Keratinocyte (primary cell): ENCODE data around the gene CBFA2T3. TPM values are rescaled to one million over a fixed set of nuclear protein-coding genes. Genes with fewer than 3 reads are reported as not detected.

Source experiments
- DNase-seq: peaks from one replicate; pipeline ENCODE4 v3.0.0-alpha.2; 2011; ENCODE audit warnings: low read depth, missing footprints, low spot score
- FAIRE-seq: peaks from 2 replicates; lab custom pipeline; 2011; peaks lifted over from hg19 to GRCh38; lab: Jason Lieb, UNC
- H2AFZ ChIP-seq: 2 replicates; pipeline ENCODE4 v1.6.0; 2012; ENCODE audit warnings: low read length, control low read depth, inconsistent platforms; ENCODE audit not compliant: control insufficient read depth
- H3K27ac ChIP-seq: 2 replicates; pipeline ENCODE4 v1.5.1; 2011; ENCODE audit warnings: low read length; ENCODE audit not compliant: control insufficient read depth, insufficient read depth
- H3K27me3 ChIP-seq: 3 replicates; pipeline ENCODE4 v1.6.0; 2011; ENCODE audit warnings: low read length; ENCODE audit not compliant: control insufficient read depth, insufficient read depth; ENCODE audit errors: extremely low read depth
- H3K36me3 ChIP-seq, 2 experiments: 2 replicates in 1 of 2; 3 replicates in 1 of 2; pipeline ENCODE4 v1.5.1; 2011; ENCODE audit warnings: low read length in 2 of 2, mild to moderate bottlenecking in 1 of 2; ENCODE audit not compliant: control insufficient read depth in 2 of 2, insufficient read depth in 2 of 2; ENCODE audit errors: extremely low read depth in 1 of 2
- H3K4me1 ChIP-seq: 3 replicates; pipeline ENCODE4 v1.5.1; 2011; ENCODE audit warnings: low read length; ENCODE audit not compliant: control insufficient read depth, insufficient read depth; ENCODE audit errors: extremely low read depth
- H3K4me2 ChIP-seq: 3 replicates; pipeline ENCODE4 v1.6.0; 2011; ENCODE audit warnings: low read depth, low read length; ENCODE audit not compliant: control insufficient read depth, insufficient read depth; ENCODE audit errors: extremely low read depth
- H3K4me3 ChIP-seq, 3 experiments: fragments of 200-600 bp in 1 of 3; sonication (generic) in 1 of 3; 2 replicates in 2 of 3; 3 replicates in 1 of 3; pipeline ENCODE4 v1.5.1; 2011 to 2016; ENCODE audit warnings: low read length in 3 of 3, mild to moderate bottlenecking in 3 of 3, control low read depth in 2 of 3, inconsistent platforms in 1 of 3, low read depth in 1 of 3, mixed read lengths in 1 of 3, mixed run types in 1 of 3, moderate library complexity in 1 of 3; ENCODE audit not compliant: control insufficient read depth in 2 of 3, insufficient read depth in 2 of 3; ENCODE audit errors: extremely low read depth in 1 of 3
- H3K79me2 ChIP-seq: 2 replicates; pipeline ENCODE4 v1.6.0; 2012; ENCODE audit warnings: low read length; ENCODE audit not compliant: control insufficient read depth, insufficient read depth
- H3K9ac ChIP-seq: 3 replicates; pipeline ENCODE4 v1.6.0; 2011; ENCODE audit warnings: low read length; ENCODE audit not compliant: control insufficient read depth, insufficient read depth; ENCODE audit errors: extremely low read depth
- H3K9me1 ChIP-seq: 3 replicates; pipeline ENCODE4 v1.6.0; 2011; ENCODE audit warnings: low read length; ENCODE audit not compliant: control insufficient read depth, insufficient read depth; ENCODE audit errors: extremely low read depth
- H3K9me3 ChIP-seq: 2 replicates; pipeline ENCODE4 v1.5.1; 2012; ENCODE audit warnings: low read depth, low read length; ENCODE audit not compliant: control insufficient read depth
- H4K20me1 ChIP-seq: 3 replicates; pipeline ENCODE4 v1.6.0; 2011; ENCODE audit warnings: low read length; ENCODE audit not compliant: control insufficient read depth, insufficient read depth; ENCODE audit errors: extremely low read depth
- EZH2 ChIP-seq: IDR thresholded peaks from one replicate; pipeline ENCODE4 v1.6.1; 2012; ENCODE audit warnings: inconsistent platforms, mild to moderate bottlenecking, low read length, moderate library complexity
- dilution Hi-C: fragments of 300-500 bp; cut with MboI; formaldehyde crosslinking; loops from one replicate; pipeline ENCODE4 v1.7.0; 2020; ENCODE audit warnings: low sequenced_read_pairs; ENCODE audit not compliant: extremely low pct_ligation_motif_present
- polyA plus RNA-seq, 5 experiments: library from polyadenylated mRNA; depleted of rRNA in 3 of 5; stranded (reverse) in 3 of 5; stranded (forward) in 1 of 5; unstranded in 1 of 5; fragments of >200 nt; gene quantifications; 1 replicate in 1 of 5; 2 replicates in 3 of 5; 3 replicates in 1 of 5; pipeline versions ENCODE4 v1.2.1 to v1.2.3, GENCODE V29; 2011 to 2012; ENCODE audit warnings: missing spikeins in 2 of 5, low read depth in 1 of 5, low replicate concordance in 1 of 5
- TF ChIP-seq, protein P1 (sequence below), 3 experiments: IDR thresholded peaks in 1 of 3; conservative IDR thresholded peaks in 1 of 3; optimal IDR thresholded peaks in 1 of 3; 2 replicates in 2 of 3; 3 replicates in 1 of 3; pipeline versions ENCODE3 to v1.5.1; 2011; ENCODE audit warnings: low read length in 3 of 3, mild to moderate bottlenecking in 3 of 3, moderate library complexity in 2 of 3, control low read depth in 1 of 3, inconsistent platforms in 1 of 3; ENCODE audit not compliant: insufficient read depth in 2 of 3; ENCODE audit errors: extremely low read depth in 1 of 3

The CBFA2T3 gene
- polyA plus RNA-seq, 1 donor (not counting 4 experiments of a cell fraction or from before 2014, with no cell fraction given): 0.08 TPM

DNA sequence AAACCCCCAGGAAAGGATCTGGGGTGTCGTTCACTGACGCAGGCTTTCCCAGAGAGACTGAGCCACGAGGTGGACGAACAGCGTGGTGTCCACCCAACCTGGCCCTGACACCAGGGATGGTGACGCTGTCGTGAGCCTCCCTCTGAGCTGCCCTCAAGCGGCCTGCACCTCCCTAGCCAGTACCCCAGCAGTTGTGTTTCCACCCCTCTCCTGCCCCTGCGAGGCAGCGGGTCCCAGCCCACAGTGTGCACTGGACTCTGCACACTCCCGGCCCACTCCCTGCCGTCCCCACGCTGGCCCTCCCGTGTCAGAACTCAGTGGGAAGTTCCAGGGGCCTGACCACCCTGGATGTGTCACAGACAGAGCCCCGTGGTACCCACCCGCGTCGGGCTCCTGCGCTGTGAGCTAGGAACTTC is 39.8 kb downstream of the CBFA2T3 start:
- Histone ChIP-seq H3K36me3 (no peaks in the 10 kb centered on the region), H3K4me2 (no peak overlapping the region), H3K27ac (no peak overlapping the region), H3K9me1 (no peaks in the 10 kb centered on the region), H3K4me1 (peaks cover 4% of the 10 kb centered on the region), H3K79me2 (no peaks in the 10 kb centered on the region), H3K27me3 (peaks cover 64% of the 10 kb centered on the region), H3K9ac (no peak overlapping the region), H3K4me3 (no peak overlapping the region), H2AFZ (no peak overlapping the region), H3K9me3 (no peaks in the 10 kb centered on the region), H4K20me1 (no peaks in the 10 kb centered on the region)
- FAIRE-seq: no peak
- dilution Hi-C loops: no loop called here
- TF ChIP-seq, protein P1, sequence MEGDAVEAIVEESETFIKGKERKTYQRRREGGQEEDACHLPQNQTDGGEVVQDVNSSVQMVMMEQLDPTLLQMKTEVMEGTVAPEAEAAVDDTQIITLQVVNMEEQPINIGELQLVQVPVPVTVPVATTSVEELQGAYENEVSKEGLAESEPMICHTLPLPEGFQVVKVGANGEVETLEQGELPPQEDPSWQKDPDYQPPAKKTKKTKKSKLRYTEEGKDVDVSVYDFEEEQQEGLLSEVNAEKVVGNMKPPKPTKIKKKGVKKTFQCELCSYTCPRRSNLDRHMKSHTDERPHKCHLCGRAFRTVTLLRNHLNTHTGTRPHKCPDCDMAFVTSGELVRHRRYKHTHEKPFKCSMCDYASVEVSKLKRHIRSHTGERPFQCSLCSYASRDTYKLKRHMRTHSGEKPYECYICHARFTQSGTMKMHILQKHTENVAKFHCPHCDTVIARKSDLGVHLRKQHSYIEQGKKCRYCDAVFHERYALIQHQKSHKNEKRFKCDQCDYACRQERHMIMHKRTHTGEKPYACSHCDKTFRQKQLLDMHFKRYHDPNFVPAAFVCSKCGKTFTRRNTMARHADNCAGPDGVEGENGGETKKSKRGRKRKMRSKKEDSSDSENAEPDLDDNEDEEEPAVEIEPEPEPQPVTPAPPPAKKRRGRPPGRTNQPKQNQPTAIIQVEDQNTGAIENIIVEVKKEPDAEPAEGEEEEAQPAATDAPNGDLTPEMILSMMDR (optimal IDR thresholded peaks at IDR 0.05 in 1 of 3, IDR thresholded peaks at IDR 0.05 in 1 of 3, conservative IDR thresholded peaks at IDR 0.05 in 1 of 3; ENCODE audit: extremely low read depth in 1 of 3, insufficient read depth in 2 of 3, low read length in 3 of 3): no peak
- TF ChIP-seq EZH2: no peak
- no peak for DNase-seq

DNA sequence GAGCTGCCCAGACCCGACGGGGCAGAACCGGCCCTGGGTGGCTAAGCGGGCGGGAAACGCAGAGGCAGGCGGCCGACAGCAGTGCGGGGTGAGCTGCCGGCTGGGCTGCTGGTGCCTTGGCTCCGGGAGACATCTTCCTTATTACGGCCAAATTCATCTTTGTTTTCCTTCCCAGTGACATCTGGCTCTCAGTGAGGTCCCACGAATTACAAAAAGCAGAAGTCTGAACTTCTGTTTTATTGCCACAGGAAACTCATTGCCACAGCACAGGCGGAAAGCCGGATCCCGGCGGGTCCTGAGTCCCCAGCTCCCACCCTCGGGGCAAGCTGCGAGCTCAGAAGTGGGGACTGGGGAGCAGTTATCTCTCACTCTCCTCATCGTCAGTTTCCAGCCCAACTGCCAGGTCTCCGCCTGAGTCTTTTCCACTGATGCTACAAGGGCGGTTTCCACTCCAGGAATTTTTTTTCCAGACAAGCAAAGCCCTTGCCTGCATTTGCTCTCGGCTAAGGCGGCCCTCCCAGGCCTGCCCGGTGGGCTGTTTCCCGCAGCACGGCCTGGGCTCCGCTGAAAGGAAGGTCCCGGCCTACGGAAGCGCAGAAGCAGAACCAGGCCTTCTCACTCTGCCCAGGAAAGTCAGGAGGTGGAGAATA is 40.3 kb downstream of the CBFA2T3 start:
- no peaks in the 10 kb centered on the region for H3K79me2 ChIP-seq
- H3K9me3 ChIP-seq: no peaks in the 10 kb centered on the region
- no peak overlapping the region for H2AFZ ChIP-seq
- TF ChIP-seq, protein P1 (optimal IDR thresholded peaks at IDR 0.05 in 1 of 3, IDR thresholded peaks at IDR 0.05 in 1 of 3, conservative IDR thresholded peaks at IDR 0.05 in 1 of 3; ENCODE audit: extremely low read depth in 1 of 3, insufficient read depth in 2 of 3, low read length in 3 of 3): no peak
- peak; percentile 62 for TF ChIP-seq EZH2
- H3K9ac ChIP-seq: no peak overlapping the region
- peaks cover 4% of the 10 kb centered on the region for H3K4me1 ChIP-seq
- H3K9me1 ChIP-seq: no peaks in the 10 kb centered on the region
- H3K36me3 ChIP-seq: no peaks in the 10 kb centered on the region
- FAIRE-seq: no peak
- no peak overlapping the region for H3K4me3 ChIP-seq
- no peak for DNase-seq
- dilution Hi-C loops: no loop called here
- H3K27ac ChIP-seq: no peak overlapping the region
- peaks cover 59% of the 10 kb centered on the region for H3K27me3 ChIP-seq
- H4K20me1 ChIP-seq: no peaks in the 10 kb centered on the region
- no peak overlapping the region for H3K4me2 ChIP-seq
